Upper lobe of right lung (tissue), 1 donor: ENCODE measurements around the gene FMO3. TPM values are rescaled to one million over a fixed set of nuclear protein-coding genes. Genes with fewer than 3 reads are reported as not detected.

Experiments
- ATAC-seq: fragments of 200-7000 bp; cut with Tn5 transposase; one replicate; pipeline ENCODE4 v1.9.1; 2020; ENCODE audit warnings: mild to moderate bottlenecking, moderate library complexity
- DNase-seq: peaks from one replicate; pipeline ENCODE4 v3.0.0-alpha.2; 2020
- H3K27ac ChIP-seq: fragments of 200-600 bp; one replicate; pipeline ENCODE4 v1.8.0; 2022
- H3K27me3 ChIP-seq: fragments of 200-600 bp; one replicate; pipeline ENCODE4 v1.8.0; 2022; ENCODE audit warnings: mild to moderate bottlenecking
- H3K36me3 ChIP-seq: fragments of 200-600 bp; one replicate; pipeline ENCODE4 v1.8.0; 2022
- H3K4me1 ChIP-seq: fragments of 200-600 bp; one replicate; pipeline ENCODE4 v1.8.0; 2022
- H3K4me3 ChIP-seq: fragments of 200-600 bp; one replicate; pipeline ENCODE4 v1.8.0; 2022; ENCODE audit warnings: mild to moderate bottlenecking
- H3K9me3 ChIP-seq: fragments of 200-600 bp; one replicate; pipeline ENCODE4 v1.8.0; 2022
- intact Hi-C: fragments of 100-400 bp; cut with DNase I; formaldehyde crosslinking; loops from one replicate; pipeline ENCODE4 v1.11.0; 2022
- total RNA-seq: library from RNA; stranded (reverse); fragmentation: NEBNext Ultra II Directional; extraction: Animal tissue kit (Norgen Biotek cat#: 25700); gene quantifications from one replicate; pipeline ENCODE4 v1.2.1, GENCODE V29; 2021
- TF ChIP-seq, protein P1 (sequence below): fragments of 200-600 bp; IDR thresholded peaks from one replicate; pipeline ENCODE4 v1.8.0; 2022; ENCODE audit warnings: antibody characterized with exemption
- donor health status: DM: no; HTN: yes; CAD: no; lungs with severe emphysema.

The FMO3 gene
- total RNA-seq, 1 donor from 2014 or later, result 22.7 TPM

- Histone ChIP-seq H3K4me3 (no peak overlapping the region), H3K36me3 (no peaks in the 10 kb centered on the region), H3K4me1 (peaks cover 6% of the 10 kb centered on the region), H3K9me3 (no peaks in the 10 kb centered on the region), H3K27me3 (no peaks in the 10 kb centered on the region), H3K27ac (peak overlapping the region; percentile 34)
- DNase-seq (no peak), ATAC-seq (no peak)
- intact Hi-C loops, result no loop called here
- TF ChIP-seq, protein P1, sequence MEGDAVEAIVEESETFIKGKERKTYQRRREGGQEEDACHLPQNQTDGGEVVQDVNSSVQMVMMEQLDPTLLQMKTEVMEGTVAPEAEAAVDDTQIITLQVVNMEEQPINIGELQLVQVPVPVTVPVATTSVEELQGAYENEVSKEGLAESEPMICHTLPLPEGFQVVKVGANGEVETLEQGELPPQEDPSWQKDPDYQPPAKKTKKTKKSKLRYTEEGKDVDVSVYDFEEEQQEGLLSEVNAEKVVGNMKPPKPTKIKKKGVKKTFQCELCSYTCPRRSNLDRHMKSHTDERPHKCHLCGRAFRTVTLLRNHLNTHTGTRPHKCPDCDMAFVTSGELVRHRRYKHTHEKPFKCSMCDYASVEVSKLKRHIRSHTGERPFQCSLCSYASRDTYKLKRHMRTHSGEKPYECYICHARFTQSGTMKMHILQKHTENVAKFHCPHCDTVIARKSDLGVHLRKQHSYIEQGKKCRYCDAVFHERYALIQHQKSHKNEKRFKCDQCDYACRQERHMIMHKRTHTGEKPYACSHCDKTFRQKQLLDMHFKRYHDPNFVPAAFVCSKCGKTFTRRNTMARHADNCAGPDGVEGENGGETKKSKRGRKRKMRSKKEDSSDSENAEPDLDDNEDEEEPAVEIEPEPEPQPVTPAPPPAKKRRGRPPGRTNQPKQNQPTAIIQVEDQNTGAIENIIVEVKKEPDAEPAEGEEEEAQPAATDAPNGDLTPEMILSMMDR, result no peak
Observed at GRCh38 chr1:171109966-171110365, 19.3 kb downstream of the FMO3 start.

- intact Hi-C loops, result no loop called here
- Histone ChIP-seq H3K27ac (peak overlapping the region; percentile 34), H3K27me3 (no peaks in the 10 kb centered on the region), H3K4me3 (no peak overlapping the region), H3K9me3 (no peaks in the 10 kb centered on the region), H3K4me1 (peaks cover 6% of the 10 kb centered on the region), H3K36me3 (no peaks in the 10 kb centered on the region)
- ATAC-seq (no peak), DNase-seq (no peak)
- TF ChIP-seq, protein P1, result no peak
Observed at GRCh38 chr1:171110621-171111326, 20.1 kb downstream of the FMO3 start.

GRCh38 chr1:171112119-171112518 is 21.4 kb downstream of the FMO3 start:
- H3K4me3 ChIP-seq, result no peak overlapping the region
- intact Hi-C loops, result no loop called here
- no peak overlapping the region for H3K27ac ChIP-seq
- H3K27me3 ChIP-seq, result no peaks in the 10 kb centered on the region
- no peaks in the 10 kb centered on the region for H3K9me3 ChIP-seq
- TF ChIP-seq, protein P1, result no peak
- peaks cover 6% of the 10 kb centered on the region for H3K4me1 ChIP-seq
- ATAC-seq, result no peak
- no peak for DNase-seq
- no peaks in the 10 kb centered on the region for H3K36me3 ChIP-seq

DNA sequence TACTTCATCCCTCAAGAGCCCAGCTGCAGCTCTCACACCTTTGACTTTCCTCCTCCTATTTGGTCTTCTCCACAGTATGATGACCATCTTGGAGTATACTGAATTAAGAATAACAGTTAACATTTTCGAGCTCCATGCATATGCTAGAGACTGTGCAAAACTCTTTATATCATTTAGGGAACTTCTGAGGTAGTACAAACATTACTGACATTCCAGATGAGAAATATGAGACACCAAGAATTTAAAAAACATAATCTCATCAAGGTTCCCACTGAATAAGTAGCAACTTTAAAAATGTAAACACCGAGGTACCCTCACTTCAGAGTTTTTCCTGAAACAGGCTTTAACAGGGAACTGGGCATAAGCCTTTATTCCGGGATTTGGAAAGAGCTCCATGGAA is 22.7 kb downstream of the FMO3 start:
- no peaks in the 10 kb centered on the region for H3K9me3 ChIP-seq
- H3K27ac ChIP-seq, result no peak overlapping the region
- H3K27me3 ChIP-seq, result no peaks in the 10 kb centered on the region
- TF ChIP-seq, protein P1, result no peak
- DNase-seq (no peak), ATAC-seq (no peak)
- H3K4me3 ChIP-seq, result no peak overlapping the region
- peaks cover 6% of the 10 kb centered on the region for H3K4me1 ChIP-seq
- H3K36me3 ChIP-seq, result no peaks in the 10 kb centered on the region
- intact Hi-C loops, result no loop called here

DNA sequence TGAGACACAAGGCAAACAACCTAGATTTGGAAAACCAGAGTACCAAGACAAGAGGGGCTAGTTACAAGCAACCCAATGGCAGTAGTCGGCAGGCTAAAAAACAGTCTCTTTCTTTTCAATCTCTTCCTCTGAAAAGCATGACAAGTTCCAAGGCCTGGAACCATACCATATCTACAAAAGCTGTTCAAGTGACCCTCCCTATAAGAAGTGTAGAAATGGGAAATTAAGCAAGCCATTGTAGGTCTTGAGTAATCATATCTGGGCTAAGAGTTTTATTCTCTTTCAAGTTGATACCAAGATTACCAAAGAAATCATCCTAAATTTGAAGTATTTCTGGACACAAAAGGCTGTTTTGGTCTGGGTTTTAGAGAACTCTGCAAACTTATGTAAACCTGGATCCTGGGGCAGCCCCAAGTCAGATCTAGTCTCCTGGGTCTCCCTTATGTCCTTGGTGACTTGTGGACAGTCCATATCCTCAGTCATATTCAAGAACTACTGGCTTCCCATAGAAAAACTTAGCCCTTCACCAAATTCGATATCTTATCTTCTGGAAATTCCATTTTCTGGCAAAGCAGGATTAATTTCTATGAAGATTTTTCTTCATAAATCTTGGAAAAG is 24.7 kb downstream of the FMO3 start:
- intact Hi-C loops, result no loop called here
- TF ChIP-seq, protein P1, result no peak
- no peaks in the 10 kb centered on the region for H3K9me3 ChIP-seq
- H3K4me3 ChIP-seq, result no peak overlapping the region
- ATAC-seq (no peak), DNase-seq (no peak)
- H3K4me1 ChIP-seq, result peaks cover 6% of the 10 kb centered on the region
- H3K27me3 ChIP-seq, result no peaks in the 10 kb centered on the region
- no peak overlapping the region for H3K27ac ChIP-seq
- H3K36me3 ChIP-seq, result no peaks in the 10 kb centered on the region
